Prostate gland (tissue), 2 donors: ENCODE measurements around the gene PAQR5.

Experiments
- CTCF ChIP-seq, 4 experiments: fragments of 200-600 bp in 2 of 4; fragments of 450-650 bp in 2 of 4; sonication (generic) in 2 of 4; IDR thresholded peaks; 1 replicate in 3 of 4; 2 replicates in 1 of 4; pipeline ENCODE4 v1.5.1; 2016 to 2019; ENCODE audit warnings: antibody characterized with exemption in 4 of 4, mild to moderate bottlenecking in 2 of 4, moderate library complexity in 2 of 4
- POLR2A ChIP-seq: fragments of 450-650 bp; IDR thresholded peaks from one replicate; pipeline ENCODE4 v1.6.1; 2016; ENCODE audit warnings: antibody characterized with exemption, mild to moderate bottlenecking

- TF ChIP-seq CTCF (IDR thresholded peaks at IDR 0.05) (no peak), POLR2A (no peak)
Observed at GRCh38 chr15:69299943-69300588, 1.4 kb downstream of the PAQR5 start.
